CD14-positive monocyte (primary cell): ENCODE measurements around the gene ABL2. TPM values are rescaled to one million over a fixed set of nuclear protein-coding genes. Genes with fewer than 3 reads are reported as not detected.
A peak's percentile ranks its signal among the peaks of the same experiment; 100 is the strongest.
"Not testable (repeated sequence)": the region's sequence is repeated elsewhere in the genome, so short reads cannot be mapped to it uniquely, and the experiment has no call there.

Source experiments
- DNase-seq, 3 donors: peaks; one replicate each; pipeline ENCODE4 v3.0.0-alpha.2; 2011 to 2022
- H2AFZ ChIP-seq: 2 replicates; pipeline ENCODE4 v1.6.0; 2012; ENCODE audit warnings: mild to moderate bottlenecking, low read depth, low read length, inconsistent platforms; ENCODE audit not compliant: insufficient read depth, poor library complexity, severe bottlenecking
- H3K27ac ChIP-seq, 2 donors: 1 replicate in 1 of 2; 2 replicates in 1 of 2; pipeline ENCODE4 v1.5.1; 2012 to 2013; ENCODE audit warnings: low read length in 2 of 2, control low read depth in 1 of 2, inconsistent platforms in 1 of 2, low read depth in 1 of 2, mild to moderate bottlenecking in 1 of 2
- H3K27me3 ChIP-seq, 2 donors: one replicate each; pipeline versions ENCODE4 v1.6.0 to v1.6.1; 2011 to 2013; ENCODE audit warnings: low read length in 2 of 2; ENCODE audit not compliant: control insufficient read depth in 2 of 2, insufficient read depth in 2 of 2
- H3K36me3 ChIP-seq, 2 donors: replicated peaks in 1 of 2; 1 replicate in 1 of 2; 2 replicates in 1 of 2; pipeline versions ENCODE4 v1.5.1 to v1.6.1; 2012 to 2013; ENCODE audit warnings: low read length in 2 of 2, control low read depth in 1 of 2, inconsistent platforms in 1 of 2, mild to moderate bottlenecking in 1 of 2; ENCODE audit not compliant: insufficient read depth in 2 of 2, control insufficient read depth in 1 of 2
- H3K4me1 ChIP-seq, 2 donors: 1 replicate in 1 of 2; 2 replicates in 1 of 2; pipeline versions ENCODE4 v1.5.1 to v1.6.1; 2012 to 2013; ENCODE audit warnings: low read length in 2 of 2, control low read depth in 1 of 2, inconsistent platforms in 1 of 2, mild to moderate bottlenecking in 1 of 2, moderate library complexity in 1 of 2; ENCODE audit not compliant: insufficient read depth in 2 of 2, control insufficient read depth in 1 of 2
- H3K4me2 ChIP-seq: replicated peaks from 2 replicates; pipeline ENCODE3; 2012; ENCODE audit warnings: low read length, moderate library complexity, mild to moderate bottlenecking; ENCODE audit not compliant: poor library complexity, severe bottlenecking; ENCODE audit errors: extremely low read depth
- H3K4me3 ChIP-seq, 3 experiments: fragments of 200-600 bp in 1 of 3; sonication (generic) in 1 of 3; replicated peaks in 1 of 3; 1 replicate in 2 of 3; 2 replicates in 1 of 3; pipeline ENCODE4 v1.5.1; 2011 to 2013; ENCODE audit warnings: low read length in 3 of 3, mild to moderate bottlenecking in 3 of 3, control low read depth in 2 of 3, low read depth in 2 of 3, inconsistent platforms in 1 of 3, moderate library complexity in 1 of 3
- H3K79me2 ChIP-seq: 2 replicates; pipeline ENCODE4 v1.6.0; 2012; ENCODE audit warnings: mild to moderate bottlenecking, control low read depth, inconsistent platforms, low read length, moderate library complexity; ENCODE audit not compliant: insufficient read depth
- H3K9ac ChIP-seq: 2 replicates; pipeline ENCODE4 v1.6.0; 2017; ENCODE audit warnings: low read length, mild to moderate bottlenecking; ENCODE audit not compliant: insufficient read depth, poor library complexity, severe bottlenecking
- H3K9me3 ChIP-seq, 2 donors: replicated peaks in 1 of 2; 1 replicate in 1 of 2; 2 replicates in 1 of 2; pipeline versions ENCODE4 v1.5.1 to v1.6.1; 2012 to 2013; ENCODE audit warnings: low read length in 2 of 2, control low read depth in 1 of 2; ENCODE audit not compliant: control insufficient read depth in 1 of 2, insufficient read depth in 1 of 2
- H4K20me1 ChIP-seq: 2 replicates; pipeline ENCODE4 v1.6.0; 2012; ENCODE audit warnings: mild to moderate bottlenecking, low read length, control low read depth, moderate library complexity; ENCODE audit not compliant: insufficient read depth
- H3K27ac Mint-ChIP-seq, 7 donors: one replicate each; pipeline ENCODE4 v1.8.0; 2020; ENCODE audit warnings: mild to moderate bottlenecking in 7 of 7, mixed read lengths in 7 of 7, moderate library complexity in 6 of 7, inconsistent platforms in 2 of 7
- H3K27me3 Mint-ChIP-seq, 3 donors: one replicate each; pipeline ENCODE4 v1.8.0; 2021 to 2022; ENCODE audit warnings: low read depth in 3 of 3, mild to moderate bottlenecking in 3 of 3, mixed read lengths in 3 of 3, moderate library complexity in 3 of 3, inconsistent platforms in 1 of 3
- H3K36me3 Mint-ChIP-seq, 2 donors: one replicate each; pipeline ENCODE4 v1.8.0; 2020; ENCODE audit warnings: mixed read lengths in 2 of 2, inconsistent platforms in 1 of 2, mild to moderate bottlenecking in 1 of 2
- H3K4me1 Mint-ChIP-seq: one replicate; pipeline ENCODE4 v1.8.0; 2020; ENCODE audit warnings: mild to moderate bottlenecking, mixed read lengths
- H3K4me3 Mint-ChIP-seq, 2 donors: one replicate each; pipeline ENCODE4 v1.8.0; 2020; ENCODE audit warnings: mild to moderate bottlenecking in 2 of 2, mixed read lengths in 2 of 2, moderate library complexity in 1 of 2
- H3K9me3 Mint-ChIP-seq, 7 donors: one replicate each; pipeline ENCODE4 v1.8.0; 2020 to 2022; ENCODE audit warnings: mixed read lengths in 7 of 7, mild to moderate bottlenecking in 6 of 7, moderate library complexity in 6 of 7, inconsistent platforms in 2 of 7
- CTCF ChIP-seq: fragments of 200-600 bp; IDR thresholded peaks from one replicate; pipeline ENCODE4 v1.8.0; 2022; ENCODE audit warnings: antibody characterized with exemption, mild to moderate bottlenecking
- WGBS: methylation state at CpG from one replicate; pipeline ENCODE4 v1.1.5; 2013; ENCODE audit warnings: missing lambda C conversion rate; ENCODE audit not compliant: insufficient coverage; 5-methylcytosine and 5-hydroxymethylcytosine counted together
- intact Hi-C, 2 donors: fragments of 100-400 bp; cut with micrococcal nuclease; formaldehyde crosslinking; loops; one replicate each; pipeline versions ENCODE4 v1.15.0 to v1.15.1; 2023
- polyA plus RNA-seq, 3 donors: library from polyadenylated mRNA; depleted of rRNA in 1 of 3; unstranded in 2 of 3; stranded (reverse) in 1 of 3; fragments of 300-500 nt in 2 of 3; fragments of >200 nt in 1 of 3; fragmentation: Illumina TruSeq in 2 of 3; gene quantifications; 1 replicate in 2 of 3; 2 replicates in 1 of 3; pipeline ENCODE4 v1.2.3, GENCODE V29; 2012 to 2021

The ABL2 gene
- polyA plus RNA-seq, 3 donors: 0.20 to 2.1 (median 1.4) TPM

GRCh38 chr1:179228783-179229213 lies 679 bp downstream of the ABL2 start:
- Histone ChIP-seq H2AFZ (peak overlapping the region; percentile 98), H3K4me2 (peak overlapping the region; percentile 86), H3K27me3 (no peaks in the 10 kb centered on the region), H3K9me3 (no peaks in the 10 kb centered on the region), H3K27ac (no peak overlapping the region), H3K4me1 (peaks cover 10 to 14% of the 10 kb centered on the region in 2 donors), H3K36me3 (no peaks in the 10 kb centered on the region), H3K4me3 (peak overlapping the region; percentile 47 to 98 (median 89)), H3K79me2 (peaks cover 34% of the 10 kb centered on the region), H3K9ac (peak overlapping the region; percentile 85), H4K20me1 (no peaks in the 10 kb centered on the region)
- no peak for TF ChIP-seq CTCF
- intact Hi-C loops: loop anchor here in 1 of 2 donors (10.0 kb wide), 1 partner anchor 136 kb away; the partner anchor contains the start of gene AXDND1
- peak overlapping the region in 4 of 7 donors; percentile 46 to 80 (median 69) for H3K27ac Mint-ChIP-seq
- peaks cover 0 to 4% (median 0%) of the 10 kb centered on the region in 7 donors for H3K9me3 Mint-ChIP-seq
- peaks cover 3 to 9% of the 10 kb centered on the region in 2 donors for H3K36me3 Mint-ChIP-seq
- peaks cover 0 to 5% (median 2%) of the 10 kb centered on the region in 3 donors for H3K27me3 Mint-ChIP-seq
- H3K4me3 Mint-ChIP-seq: peak overlapping the region; percentile 93 to 97
- WGBS: 0% methylated on average over 4 of the region's 19 CpGs
- peak in 2 of 3 donors; percentile 15 to 18 for DNase-seq
- peaks cover 31% of the 10 kb centered on the region for H3K4me1 Mint-ChIP-seq

GRCh38 chr1:179226738-179227137 lies 2.7 kb downstream of the ABL2 start:
- Histone ChIP-seq H3K9me3 (no peaks in the 10 kb centered on the region), H4K20me1 (no peaks in the 10 kb centered on the region), H3K27me3 (no peaks in the 10 kb centered on the region), H3K4me2 (no peak overlapping the region), H3K36me3 (no peaks in the 10 kb centered on the region), H2AFZ (no peak overlapping the region), H3K27ac (no peak overlapping the region), H3K4me3 (no peak overlapping the region), H3K79me2 (peaks cover 34% of the 10 kb centered on the region), H3K9ac (no peak overlapping the region), H3K4me1 (peaks cover 10 to 14% of the 10 kb centered on the region in 2 donors)
- no peak overlapping the region for H3K27ac Mint-ChIP-seq
- no peak for DNase-seq
- no peak for TF ChIP-seq CTCF
- H3K9me3 Mint-ChIP-seq: peaks cover 0 to 4% (median 0%) of the 10 kb centered on the region in 7 donors
- no peak overlapping the region for H3K4me3 Mint-ChIP-seq
- H3K27me3 Mint-ChIP-seq: peaks cover 0 to 3% (median 2%) of the 10 kb centered on the region in 3 donors
- peaks cover 3 to 16% of the 10 kb centered on the region in 2 donors for H3K36me3 Mint-ChIP-seq
- peaks cover 28% of the 10 kb centered on the region for H3K4me1 Mint-ChIP-seq
- intact Hi-C loops: loop anchor here in 1 of 2 donors (10.0 kb wide), 1 partner anchor 138 kb away; the partner anchor contains the start of gene AXDND1

- not testable (repeated sequence) for H3K4me1 ChIP-seq, H3K4me3 Mint-ChIP-seq, H3K9me3 Mint-ChIP-seq, H3K4me2 ChIP-seq, H3K4me3 ChIP-seq, H3K36me3 ChIP-seq, H3K9me3 ChIP-seq, H3K9ac ChIP-seq, DNase-seq, H3K27ac ChIP-seq, H4K20me1 ChIP-seq, H2AFZ ChIP-seq, H3K27ac Mint-ChIP-seq, H3K27me3 ChIP-seq, H3K27me3 Mint-ChIP-seq
- intact Hi-C loops: loop anchor here in 1 of 2 donors (10.0 kb wide), 1 partner anchor 140 kb away; the partner anchor contains the start of gene AXDND1
- WGBS: 100% methylated on average over 2 of the region's 8 CpGs
- H3K36me3 Mint-ChIP-seq: peaks cover 6 to 25% of the 10 kb centered on the region in 2 donors
- H3K79me2 ChIP-seq: peaks cover 34% of the 10 kb centered on the region
- H3K4me1 Mint-ChIP-seq: peaks cover 19% of the 10 kb centered on the region
Measured at GRCh38 chr1:179224466-179224865, 5.0 kb downstream of the ABL2 start.
